Activated T-cell treated with anti-CD3 and anti-CD28 coated beads, Interleukin-2, amount 50 U/mL, for 72 hours (primary cell): Measurements from ENCODE around the gene EDN2. TPM values are rescaled to one million over a fixed set of nuclear protein-coding genes. Genes with fewer than 3 reads are reported as not detected.

Source experiments
- total RNA-seq, 2 donors: library from RNA; stranded (reverse); gene quantifications; one replicate each; pipeline ENCODE4 v1.2.3, GENCODE V29; 2022

The EDN2 gene
- total RNA-seq, 2 donors from 2014 or later: not detected

Other genes with a start within 250 kb of the EDN2 start
- gene SCMH1, start 242.4 kb downstream of the EDN2 start, total RNA-seq: 10 to 100 TPM; 28.5 to 28.8 TPM
- gene FOXO6, start 123.2 kb downstream of the EDN2 start, total RNA-seq: under 1 TPM; 0.19 to 0.21 TPM